Measurements from ENCODE around the gene RGMA.
"Not testable (repeated sequence)": the region's sequence is repeated elsewhere in the genome, so short reads cannot be mapped to it uniquely, and the experiment has no call there.

RGMA gene

GRCh38 chr15:93067649-93068085 lies 21.3 kb downstream of the RGMA start:
- in situ Hi-C loops (cut with HindIII; ENCODE audit: low sequenced_read_pairs): no loop called here

- in situ Hi-C loops (cut with HindIII; ENCODE audit: low sequenced_read_pairs): no loop called here
These were observed 22.0 kb downstream of the RGMA start for GRCh38 chr15:93066834-93067648.

GRCh38 chr15:93066224-93066681 lies 22.8 kb downstream of the RGMA start:
- in situ Hi-C loops (cut with HindIII; ENCODE audit: low sequenced_read_pairs): no loop called here

- in situ Hi-C loops (cut with HindIII; ENCODE audit: low sequenced_read_pairs): no loop called here
These were observed 23.4 kb downstream of the RGMA start for GRCh38 chr15:93065641-93066045.

GRCh38 chr15:93063796-93064690 lies 25.0 kb downstream of the RGMA start:
- in situ Hi-C loops (cut with HindIII; ENCODE audit: low sequenced_read_pairs): no loop called here

- in situ Hi-C loops (cut with HindIII; ENCODE audit: low sequenced_read_pairs): no loop called here
These were observed 25.7 kb downstream of the RGMA start for GRCh38 chr15:93063262-93063671.

- in situ Hi-C loops (cut with HindIII; ENCODE audit: low sequenced_read_pairs): not testable (repeated sequence)
These were observed 26.3 kb downstream of the RGMA start for GRCh38 chr15:93062628-93063261.

- in situ Hi-C loops (cut with HindIII; ENCODE audit: low sequenced_read_pairs): no loop called here
These were observed 28.4 kb downstream of the RGMA start for GRCh38 chr15:93060336-93061248.

- in situ Hi-C loops (cut with HindIII; ENCODE audit: low sequenced_read_pairs): no loop called here
These were observed 29.6 kb downstream of the RGMA start for GRCh38 chr15:93059442-93059841.

GRCh38 chr15:93058904-93059427 lies 30.0 kb downstream of the RGMA start:
- in situ Hi-C loops (cut with HindIII; ENCODE audit: low sequenced_read_pairs): no loop called here

- in situ Hi-C loops (cut with HindIII; ENCODE audit: low sequenced_read_pairs): no loop called here
These were observed 30.9 kb downstream of the RGMA start for GRCh38 chr15:93058128-93058527.

- in situ Hi-C loops (cut with HindIII; ENCODE audit: low sequenced_read_pairs): no loop called here
These were observed 31.4 kb downstream of the RGMA start for GRCh38 chr15:93057618-93058017.

- in situ Hi-C loops (cut with HindIII; ENCODE audit: low sequenced_read_pairs): no loop called here
These were observed 32.2 kb downstream of the RGMA start for GRCh38 chr15:93056836-93057235.

GRCh38 chr15:93055211-93055610 lies 33.8 kb downstream of the RGMA start:
- in situ Hi-C loops (cut with HindIII; ENCODE audit: low sequenced_read_pairs): no loop called here

- in situ Hi-C loops (cut with HindIII; ENCODE audit: low sequenced_read_pairs): no loop called here
These were observed 36.7 kb downstream of the RGMA start for GRCh38 chr15:93052090-93052879.

GRCh38 chr15:93051236-93052089 lies 37.5 kb downstream of the RGMA start:
- in situ Hi-C loops (cut with HindIII; ENCODE audit: low sequenced_read_pairs): no loop called here

GRCh38 chr15:93050648-93051047 lies 38.4 kb downstream of the RGMA start:
- in situ Hi-C loops (cut with HindIII; ENCODE audit: low sequenced_read_pairs): no loop called here

GRCh38 chr15:93049914-93050578 lies 39.0 kb downstream of the RGMA start:
- in situ Hi-C loops (cut with HindIII; ENCODE audit: low sequenced_read_pairs): no loop called here
